ENCODE data around the gene KDM4B. TPM values are rescaled to one million over a fixed set of nuclear protein-coding genes. Genes with fewer than 3 reads are reported as not detected.

Gene KDM4B
- total and polyA plus RNA-seq, 2 of the 8 experiments (the other 6 are each of a cell fraction or from before 2014, with no cell fraction given) = 12.0 to 31.9 TPM

- TF ChIP-seq CHD7 (IDR thresholded peaks at IDR 0.05; ENCODE audit: insufficient replicate concordance, low read length) = no peak
- TF ChIP-seq CHD2 (IDR thresholded peaks at IDR 0.05; ENCODE audit: low read length) = no peak
- no peak for TF ChIP-seq SP1 (IDR thresholded peaks at IDR 0.05; ENCODE audit: low read depth, low read length)
- no peak for TF ChIP-seq FOSL1 (IDR thresholded peaks at IDR 0.05; ENCODE audit: insufficient read depth, low read depth, low read length)
- TF ChIP-seq CBX5 (IDR thresholded peaks at IDR 0.05; ENCODE audit: low read depth, low read length) = no peak
- no peak for TF ChIP-seq RFX5 (IDR thresholded peaks at IDR 0.05; ENCODE audit: borderline replicate concordance, low read depth, low read length)
- TF ChIP-seq TAF1 (IDR thresholded peaks at IDR 0.05; ENCODE audit: low read depth, low read length) = no peak
- no peak for TF ChIP-seq ATF3 (IDR thresholded peaks at IDR 0.05; ENCODE audit: insufficient read depth, low read depth, low read length)
- no peak for TF ChIP-seq RAD21 (IDR thresholded peaks at IDR 0.05 in 1 of 2, conservative IDR thresholded peaks at IDR 0.05 in 1 of 2; ENCODE audit: low read depth in 2 of 2, low read length in 2 of 2)
- no peak for TF ChIP-seq RNF2 (IDR thresholded peaks at IDR 0.05; ENCODE audit: borderline replicate concordance, low read depth, low read length, missing control alignments, poor library complexity, severe bottlenecking)
- no peak for TF ChIP-seq TCF12 (IDR thresholded peaks at IDR 0.05; ENCODE audit: low read depth, low read length)
Observed at GRCh38 chr19:5120321-5120720, 151.4 kb downstream of the KDM4B start (continued).
